ENCODE data around the gene SPEG. TPM values are rescaled to one million over a fixed set of nuclear protein-coding genes. Genes with fewer than 3 reads are reported as not detected.

The SPEG gene
- total RNA-seq, 6 experiments from 2014 or later, result 0.24 to 1.5 (median 0.48) TPM

DNA sequence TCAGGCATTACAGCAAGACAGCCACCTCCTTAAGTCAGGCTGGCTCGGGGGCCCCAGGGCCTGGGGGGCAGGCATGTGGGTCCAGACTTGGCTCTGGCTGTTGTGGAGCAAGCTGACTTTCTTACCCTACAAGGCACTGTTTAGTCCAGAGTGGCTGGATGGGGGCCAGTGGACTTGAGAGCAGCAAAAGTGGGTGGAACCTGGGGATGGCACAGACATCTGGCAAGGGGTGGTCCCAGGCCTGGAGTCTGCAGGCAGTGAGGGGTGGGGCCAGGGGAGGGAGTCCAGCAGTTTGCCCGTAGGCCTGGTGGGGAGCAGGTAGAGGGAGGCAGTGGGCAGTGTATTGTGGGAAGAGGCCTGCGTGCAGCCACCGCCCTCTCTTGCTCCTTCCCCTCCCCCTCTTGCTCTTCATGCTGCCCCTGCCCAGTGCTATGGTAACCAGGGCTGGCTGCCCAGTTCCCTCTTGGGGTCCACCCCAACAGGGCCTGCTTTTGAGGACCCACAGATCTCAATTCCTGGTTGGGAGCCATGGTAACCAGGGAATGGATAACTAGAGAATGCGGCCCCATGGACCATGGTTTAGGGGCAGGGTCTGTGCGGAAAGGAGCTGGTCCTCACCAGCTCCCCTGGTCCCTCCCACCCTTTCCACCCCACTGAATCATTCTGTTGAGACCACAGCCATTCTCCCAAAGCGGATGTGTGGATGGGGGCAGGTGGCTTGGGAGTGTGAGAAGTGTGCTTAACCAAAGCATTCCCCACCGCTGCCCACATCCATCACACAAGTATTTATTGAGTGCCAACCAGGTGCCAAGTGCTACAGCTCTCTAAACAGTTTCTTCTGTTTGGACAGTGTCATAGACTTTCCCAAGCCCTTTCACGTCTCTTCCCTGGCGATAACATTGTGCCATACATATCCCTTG is 19.3 kb downstream of the SPEG start:
- peak in 1 of 3 donors; percentile 42 for DNase-seq
- Histone ChIP-seq H3K9me3 (no peaks in the 10 kb centered on the region), H3K27me3 (no peaks in the 10 kb centered on the region), H3K4me1 (no peaks in the 10 kb centered on the region), H3K4me3 (no peak overlapping the region), H3K36me3 (no peaks in the 10 kb centered on the region), H3K27ac (no peak overlapping the region)
- ATAC-seq, result no peak
- intact Hi-C loops (cut with DNase I), result no loop called here
- TF ChIP-seq, protein P1, sequence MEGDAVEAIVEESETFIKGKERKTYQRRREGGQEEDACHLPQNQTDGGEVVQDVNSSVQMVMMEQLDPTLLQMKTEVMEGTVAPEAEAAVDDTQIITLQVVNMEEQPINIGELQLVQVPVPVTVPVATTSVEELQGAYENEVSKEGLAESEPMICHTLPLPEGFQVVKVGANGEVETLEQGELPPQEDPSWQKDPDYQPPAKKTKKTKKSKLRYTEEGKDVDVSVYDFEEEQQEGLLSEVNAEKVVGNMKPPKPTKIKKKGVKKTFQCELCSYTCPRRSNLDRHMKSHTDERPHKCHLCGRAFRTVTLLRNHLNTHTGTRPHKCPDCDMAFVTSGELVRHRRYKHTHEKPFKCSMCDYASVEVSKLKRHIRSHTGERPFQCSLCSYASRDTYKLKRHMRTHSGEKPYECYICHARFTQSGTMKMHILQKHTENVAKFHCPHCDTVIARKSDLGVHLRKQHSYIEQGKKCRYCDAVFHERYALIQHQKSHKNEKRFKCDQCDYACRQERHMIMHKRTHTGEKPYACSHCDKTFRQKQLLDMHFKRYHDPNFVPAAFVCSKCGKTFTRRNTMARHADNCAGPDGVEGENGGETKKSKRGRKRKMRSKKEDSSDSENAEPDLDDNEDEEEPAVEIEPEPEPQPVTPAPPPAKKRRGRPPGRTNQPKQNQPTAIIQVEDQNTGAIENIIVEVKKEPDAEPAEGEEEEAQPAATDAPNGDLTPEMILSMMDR (IDR thresholded peaks at IDR 0.05), result no peak
- TF ChIP-seq POLR2A (IDR thresholded peaks at IDR 0.05), result no peak
- WGBS (ENCODE audit: insufficient coverage, low coverage, low lambda C conversion rate, missing lambda C conversion rate), result 63% methylated on average over 7 of the region's 10 CpGs

GRCh38 chr2:219455581-219455980 is 20.9 kb downstream of the SPEG start:
- Histone ChIP-seq H3K4me3 (no peak overlapping the region), H3K27me3 (no peaks in the 10 kb centered on the region), H3K27ac (no peak overlapping the region), H3K9me3 (no peaks in the 10 kb centered on the region), H3K36me3 (no peaks in the 10 kb centered on the region), H3K4me1 (no peaks in the 10 kb centered on the region)
- no peak for DNase-seq
- TF ChIP-seq POLR2A (IDR thresholded peaks at IDR 0.05), result no peak
- TF ChIP-seq, protein P1 (IDR thresholded peaks at IDR 0.05), result no peak
- 59% methylated on average over 4 of the region's 6 CpGs for WGBS (ENCODE audit: insufficient coverage, low coverage, low lambda C conversion rate, missing lambda C conversion rate)
- intact Hi-C loops (cut with DNase I), result no loop called here
- no peak for ATAC-seq

DNA sequence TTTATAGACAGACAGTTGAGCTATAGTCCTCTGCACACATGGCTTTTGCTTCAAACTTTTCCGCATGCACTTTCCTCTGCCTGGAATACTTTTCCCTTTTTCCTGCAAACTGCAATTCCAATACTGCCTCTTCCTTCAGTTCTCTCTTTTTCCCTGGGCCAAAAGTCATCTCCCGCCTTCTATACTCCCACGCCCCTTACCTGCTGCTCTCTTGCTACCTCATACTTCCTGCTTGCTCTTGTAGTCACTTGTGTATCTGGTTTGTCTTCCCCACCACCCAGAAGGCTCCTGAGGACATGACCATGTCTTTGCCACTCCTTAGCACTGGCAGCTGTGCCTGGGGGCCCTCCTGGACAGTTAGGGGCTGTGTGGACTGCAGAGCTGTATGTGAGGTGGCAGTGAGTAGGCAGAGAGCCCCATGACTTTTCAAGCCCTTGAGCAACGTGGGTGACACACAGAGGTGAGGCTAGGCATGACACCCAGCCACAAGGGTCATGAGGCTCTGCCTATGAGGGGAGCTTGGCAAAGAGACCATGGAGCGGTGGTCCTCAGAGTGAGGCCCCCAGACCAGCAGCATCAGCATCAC is 23.2 kb downstream of the SPEG start:
- ATAC-seq, result peak in 1 of 4 donors; percentile 31
- intact Hi-C loops (cut with DNase I), result no loop called here
- Histone ChIP-seq H3K27me3 (no peaks in the 10 kb centered on the region), H3K27ac (no peak overlapping the region), H3K4me3 (no peak overlapping the region), H3K9me3 (no peaks in the 10 kb centered on the region), H3K36me3 (no peaks in the 10 kb centered on the region), H3K4me1 (no peaks in the 10 kb centered on the region)
- 85% methylated on average over 3 of the region's 5 CpGs for WGBS (ENCODE audit: insufficient coverage, low coverage, low lambda C conversion rate, missing lambda C conversion rate)
- no peak for DNase-seq
- no peak for TF ChIP-seq POLR2A (IDR thresholded peaks at IDR 0.05)
- TF ChIP-seq, protein P1 (IDR thresholded peaks at IDR 0.05), result no peak

DNA sequence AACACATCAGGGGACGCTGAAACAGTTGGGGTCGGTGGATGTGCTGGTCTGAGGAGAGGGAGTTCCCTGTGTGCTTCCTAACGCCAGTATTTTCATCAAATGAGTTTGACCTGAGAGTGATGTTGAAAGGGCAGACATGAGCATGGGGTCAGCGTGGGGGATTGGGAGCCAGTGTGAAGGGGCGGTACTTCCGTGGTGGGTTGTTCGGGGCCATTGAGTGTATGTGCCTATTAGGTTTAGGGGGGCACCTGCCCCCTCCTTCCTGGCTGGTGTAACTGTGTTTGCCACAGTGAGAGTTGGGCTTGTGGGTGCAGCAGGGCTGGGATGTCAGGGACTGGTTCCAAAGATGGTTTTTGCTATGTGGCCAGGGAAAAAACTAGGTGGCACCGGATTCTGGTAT is 24.4 kb downstream of the SPEG start:
- H3K4me3 ChIP-seq, result no peak overlapping the region
- no peaks in the 10 kb centered on the region for H3K36me3 ChIP-seq
- TF ChIP-seq, protein P1 (IDR thresholded peaks at IDR 0.05), result no peak
- TF ChIP-seq POLR2A (IDR thresholded peaks at IDR 0.05), result no peak
- H3K9me3 ChIP-seq, result no peaks in the 10 kb centered on the region
- ATAC-seq (no peak), DNase-seq (no peak)
- no peaks in the 10 kb centered on the region for H3K4me1 ChIP-seq
- intact Hi-C loops (cut with DNase I), result no loop called here
- 52% methylated on average over 6 of the region's 8 CpGs for WGBS (ENCODE audit: insufficient coverage, low coverage, low lambda C conversion rate, missing lambda C conversion rate)
- H3K27me3 ChIP-seq, result no peaks in the 10 kb centered on the region
- no peak overlapping the region for H3K27ac ChIP-seq

Measured in right lobe of liver (tissue), 6 donors.